Thyroid gland (tissue), 4 donors: ENCODE results near the gene TNNI2. TPM values are rescaled to one million over a fixed set of nuclear protein-coding genes. Genes with fewer than 3 reads are reported as not detected.

Source experiments
- DNase-seq, 2 donors: peaks; one replicate each; pipeline ENCODE4 v3.0.0-alpha.2; 2019
- H3K27ac ChIP-seq, 3 donors: fragments of 200-600 bp; sonication (generic); 1 replicate in 2 of 3; 2 replicates in 1 of 3; pipeline ENCODE4 v1.5.1; 2016 to 2019; ENCODE audit warnings: mild to moderate bottlenecking in 1 of 3, moderate library complexity in 1 of 3
- H3K27me3 ChIP-seq: fragments of 200-600 bp; sonication (generic); one replicate; pipeline ENCODE4 v1.5.1; 2019
- H3K36me3 ChIP-seq, 2 donors: fragments of 200-600 bp; sonication (generic); one replicate each; pipeline ENCODE4 v1.5.1; 2016 to 2019
- H3K4me1 ChIP-seq, 2 donors: fragments of 200-600 bp; sonication (generic); one replicate each; pipeline ENCODE4 v1.5.1; 2017 to 2019
- H3K4me3 ChIP-seq, 3 donors: fragments of 200-600 bp; sonication (generic); replicated peaks in 1 of 3; 1 replicate in 2 of 3; 2 replicates in 1 of 3; pipeline ENCODE4 v1.5.1; 2016; ENCODE audit warnings: mild to moderate bottlenecking in 1 of 3
- H3K9me3 ChIP-seq: fragments of 200-600 bp; sonication (generic); one replicate; pipeline ENCODE4 v1.5.1; 2017
- CTCF ChIP-seq, 6 experiments: fragments of 200-600 bp in 3 of 6; fragments of 450-650 bp in 3 of 6; sonication (generic) in 3 of 6; IDR thresholded peaks; one replicate each; pipeline ENCODE4 v1.5.1; 2016 to 2019; ENCODE audit warnings: antibody characterized with exemption in 6 of 6, mild to moderate bottlenecking in 2 of 6, inconsistent platforms in 1 of 6, moderate library complexity in 1 of 6
- POLR2A ChIP-seq, 2 donors: fragments of 450-650 bp; IDR thresholded peaks; one replicate each; pipeline ENCODE4 v1.6.1; 2017; ENCODE audit warnings: antibody characterized with exemption in 2 of 2, mild to moderate bottlenecking in 2 of 2, moderate library complexity in 1 of 2
- WGBS, 2 donors: methylation state at CpG; one replicate each; pipeline ENCODE4 v1.1.5; 2017; 5-methylcytosine and 5-hydroxymethylcytosine counted together
- intact Hi-C: fragments of 100-400 bp; cut with DNase I; formaldehyde crosslinking; loops from one replicate; pipeline ENCODE4 v1.15.1; 2023
- total RNA-seq, 4 donors: library from RNA; depleted of rRNA; stranded (reverse); fragments of >200 nt; gene quantifications; one replicate each; pipeline ENCODE4 v1.2.3, GENCODE V29; 2016

The TNNI2 gene
- not detected for total RNA-seq

GRCh38 chr11:1838426-1839144, at the start of gene TNNI2:
TSS of gene TNNI2 (plus strand) at chr11:1838981. CDS start at chr11:1839697, 716 bp downstream.
- 70 to 89% methylated on average over 7 to 18 of the region's 32 CpGs for WGBS, 2 donors

GRCh38 chr11:1791912-1792311, 46.9 kb upstream of the TNNI2 start:
- no peaks in the 10 kb centered on the region for H3K36me3 ChIP-seq
- no peak overlapping the region for H3K4me3 ChIP-seq
- intact Hi-C loops = no loop called here
- no peaks in the 10 kb centered on the region for H3K27me3 ChIP-seq
- 92 to 93% methylated on average over 6 of the region's 6 CpGs for WGBS, 2 donors
- no peak for DNase-seq
- H3K9me3 ChIP-seq = no peaks in the 10 kb centered on the region
- H3K27ac ChIP-seq = no peak overlapping the region
- no peaks in the 10 kb centered on the region for H3K4me1 ChIP-seq
- no peak for TF ChIP-seq CTCF (IDR thresholded peaks at IDR 0.05)
- no peak for TF ChIP-seq POLR2A (IDR thresholded peaks at IDR 0.05)

More at GRCh38 chr11:1838426-1839144, at the start of gene TNNI2:
- Histone ChIP-seq H3K4me3 (no peak within 1 kb of the TSS), H3K27ac (no peak within 1 kb of the TSS), H3K27me3 (no peaks in the 10 kb centered on the region), H3K9me3 (no peaks in the 10 kb centered on the region), H3K4me1 (peaks cover 0 to 11% of the 10 kb centered on the region in 2 donors), H3K36me3 (no peaks in the 10 kb centered on the region)
- TF ChIP-seq POLR2A (IDR thresholded peaks at IDR 0.05) (no peak), CTCF (IDR thresholded peaks at IDR 0.05) (no peak)
- intact Hi-C loops = loop anchor here (10.0 kb wide), 1 partner anchor 316 kb away; no protein-coding TSS in a partner anchor
- no peak for DNase-seq

GRCh38 chr11:1792461-1792860, 46.3 kb upstream of the TNNI2 start:
- no peak for DNase-seq
- Histone ChIP-seq H3K27ac (no peak overlapping the region), H3K4me3 (no peak overlapping the region), H3K36me3 (no peaks in the 10 kb centered on the region), H3K9me3 (no peaks in the 10 kb centered on the region), H3K27me3 (no peaks in the 10 kb centered on the region), H3K4me1 (no peaks in the 10 kb centered on the region)
- intact Hi-C loops = no loop called here
- TF ChIP-seq CTCF (IDR thresholded peaks at IDR 0.05) = no peak
- TF ChIP-seq POLR2A (IDR thresholded peaks at IDR 0.05) = no peak
- 75 to 79% methylated on average over 12 of the region's 12 CpGs for WGBS, 2 donors

GRCh38 chr11:1793081-1793480, 45.7 kb upstream of the TNNI2 start:
- H3K4me3 ChIP-seq = no peak overlapping the region
- DNase-seq = no peak
- no peaks in the 10 kb centered on the region for H3K9me3 ChIP-seq
- TF ChIP-seq CTCF (IDR thresholded peaks at IDR 0.05) (no peak), POLR2A (IDR thresholded peaks at IDR 0.05) (no peak)
- no peak overlapping the region for H3K27ac ChIP-seq
- no peaks in the 10 kb centered on the region for H3K27me3 ChIP-seq
- intact Hi-C loops = no loop called here
- WGBS, 2 donors = 60 to 80% methylated on average over 3 of the region's 3 CpGs
- no peaks in the 10 kb centered on the region for H3K4me1 ChIP-seq
- H3K36me3 ChIP-seq = no peaks in the 10 kb centered on the region

GRCh38 chr11:1796413-1797011, 42.3 kb upstream of the TNNI2 start:
- DNase-seq = no peak
- Histone ChIP-seq H3K4me3 (no peak overlapping the region), H3K9me3 (no peaks in the 10 kb centered on the region), H3K27me3 (no peaks in the 10 kb centered on the region), H3K36me3 (no peaks in the 10 kb centered on the region), H3K4me1 (no peaks in the 10 kb centered on the region), H3K27ac (no peak overlapping the region)
- WGBS, 2 donors = 41 to 54% methylated on average over 10 to 12 of the region's 12 CpGs
- intact Hi-C loops = no loop called here
- TF ChIP-seq CTCF (IDR thresholded peaks at IDR 0.05) (no peak), POLR2A (IDR thresholded peaks at IDR 0.05) (no peak)
